Stimulated activated CD4-positive, alpha-beta T cell treated with anti-CD3 and anti-CD28 coated beads, Interleukin-4, amount 100 ng/mL, for 1 hour (primary cell): ENCODE measurements around the gene EMSY.

ENCODE experiments used
- DNase-seq: peaks from one replicate; pipeline ENCODE4 v3.0.0-alpha.2; 2020

EMSY gene

GRCh38 chr11:76600124-76600655, 155.4 kb downstream of the EMSY start:
- DNase-seq: no peak

- no peak for DNase-seq
These were observed 156.5 kb downstream of the EMSY start for GRCh38 chr11:76601272-76601671.

- DNase-seq: no peak
These were observed 156.9 kb downstream of the EMSY start for GRCh38 chr11:76601724-76602123.

- no peak for DNase-seq
These were observed 157.6 kb downstream of the EMSY start for GRCh38 chr11:76602431-76602861.
